OCI-LY1 (cell line): Measurements from ENCODE around the gene INTS2.

Source experiments
- EZH2 ChIP-seq: fragments of 200-600 bp; sonication (generic), shearing (Covaris generic); IDR thresholded peaks from 2 replicates; pipeline ENCODE4 v1.8.0; 2017; ENCODE audit warnings: borderline replicate concordance, mixed run types, mild to moderate bottlenecking, antibody characterized with exemption, low read length, moderate library complexity, mixed read lengths
- TF ChIP-seq, protein P1 (sequence below): fragments of 200-600 bp; sonication (generic), shearing (Covaris generic); IDR thresholded peaks from 2 replicates; pipeline ENCODE4 v1.5.1; 2017; ENCODE audit warnings: mild to moderate bottlenecking, antibody characterized with exemption, low read length, moderate library complexity, mixed read lengths

- TF ChIP-seq EZH2 = no peak
- TF ChIP-seq, protein P1, sequence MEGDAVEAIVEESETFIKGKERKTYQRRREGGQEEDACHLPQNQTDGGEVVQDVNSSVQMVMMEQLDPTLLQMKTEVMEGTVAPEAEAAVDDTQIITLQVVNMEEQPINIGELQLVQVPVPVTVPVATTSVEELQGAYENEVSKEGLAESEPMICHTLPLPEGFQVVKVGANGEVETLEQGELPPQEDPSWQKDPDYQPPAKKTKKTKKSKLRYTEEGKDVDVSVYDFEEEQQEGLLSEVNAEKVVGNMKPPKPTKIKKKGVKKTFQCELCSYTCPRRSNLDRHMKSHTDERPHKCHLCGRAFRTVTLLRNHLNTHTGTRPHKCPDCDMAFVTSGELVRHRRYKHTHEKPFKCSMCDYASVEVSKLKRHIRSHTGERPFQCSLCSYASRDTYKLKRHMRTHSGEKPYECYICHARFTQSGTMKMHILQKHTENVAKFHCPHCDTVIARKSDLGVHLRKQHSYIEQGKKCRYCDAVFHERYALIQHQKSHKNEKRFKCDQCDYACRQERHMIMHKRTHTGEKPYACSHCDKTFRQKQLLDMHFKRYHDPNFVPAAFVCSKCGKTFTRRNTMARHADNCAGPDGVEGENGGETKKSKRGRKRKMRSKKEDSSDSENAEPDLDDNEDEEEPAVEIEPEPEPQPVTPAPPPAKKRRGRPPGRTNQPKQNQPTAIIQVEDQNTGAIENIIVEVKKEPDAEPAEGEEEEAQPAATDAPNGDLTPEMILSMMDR = no peak
These were observed 81.7 kb downstream of the INTS2 start for GRCh38 chr17:61846088-61846487.
